DLD1 (cell line): ENCODE measurements around the gene PPP3R2.

Experiments
- in situ Hi-C: cut with HindIII; loops from 2 replicates; pipeline ENCODE4 v1.10.0; 2017; ENCODE audit warnings: low sequenced_read_pairs

Gene PPP3R2

GRCh38 chr9:101594796-101595195, at the start of gene PPP3R2:
PPP3R2 (minus strand) TSS chr9:101594969; CDS start chr9:101594921, 48 bp downstream.
- in situ Hi-C loops = no loop called here

GRCh38 chr9:101639785-101640665, 45.3 kb upstream of the PPP3R2 start:
- in situ Hi-C loops = no loop called here

- in situ Hi-C loops = no loop called here
Measured at GRCh38 chr9:101639311-101639710, 44.5 kb upstream of the PPP3R2 start.

GRCh38 chr9:101636247-101636646, 41.5 kb upstream of the PPP3R2 start:
- in situ Hi-C loops = no loop called here

- in situ Hi-C loops = no loop called here
Measured at GRCh38 chr9:101635473-101635872, 40.7 kb upstream of the PPP3R2 start.

- in situ Hi-C loops = no loop called here
Measured at GRCh38 chr9:101634741-101635409, 40.1 kb upstream of the PPP3R2 start.

- in situ Hi-C loops = no loop called here
Measured at GRCh38 chr9:101632611-101633010, 37.8 kb upstream of the PPP3R2 start.

- in situ Hi-C loops = no loop called here
Measured at GRCh38 chr9:101631892-101632291, 37.1 kb upstream of the PPP3R2 start.

GRCh38 chr9:101629636-101630035, 34.9 kb upstream of the PPP3R2 start:
- in situ Hi-C loops = no loop called here

- in situ Hi-C loops = no loop called here
Measured at GRCh38 chr9:101628173-101628572, 33.4 kb upstream of the PPP3R2 start.

GRCh38 chr9:101626295-101626694, 31.5 kb upstream of the PPP3R2 start:
- in situ Hi-C loops = no loop called here

GRCh38 chr9:101625876-101626275, 31.1 kb upstream of the PPP3R2 start:
- in situ Hi-C loops = no loop called here

GRCh38 chr9:101620452-101620851, 25.7 kb upstream of the PPP3R2 start:
- in situ Hi-C loops = no loop called here

GRCh38 chr9:101618698-101619097, 23.9 kb upstream of the PPP3R2 start:
- in situ Hi-C loops = no loop called here

GRCh38 chr9:101605547-101605946, 10.8 kb upstream of the PPP3R2 start:
- in situ Hi-C loops = no loop called here

GRCh38 chr9:101604296-101604695, 9.5 kb upstream of the PPP3R2 start:
- in situ Hi-C loops = no loop called here

- in situ Hi-C loops = no loop called here
Measured at GRCh38 chr9:101601904-101602765, 7.4 kb upstream of the PPP3R2 start.

- in situ Hi-C loops = no loop called here
Measured at GRCh38 chr9:101593345-101593744, 1.4 kb downstream of the PPP3R2 start.

GRCh38 chr9:101592788-101593187, 2.0 kb downstream of the PPP3R2 start:
- in situ Hi-C loops = no loop called here

- in situ Hi-C loops = no loop called here
Measured at GRCh38 chr9:101591787-101592446, 2.9 kb downstream of the PPP3R2 start.

- in situ Hi-C loops = no loop called here
Measured at GRCh38 chr9:101590901-101591300, 3.9 kb downstream of the PPP3R2 start.
